Duodenal mucosa (tissue), 2 donors: ENCODE measurements around the gene PTH2R.
"Not testable (repeated sequence)": the region's sequence is repeated elsewhere in the genome, so short reads cannot be mapped to it uniquely, and the experiment has no call there.

Experiments
- H3K27ac ChIP-seq: one replicate; pipeline ENCODE4 v1.7.0; 2013; ENCODE audit warnings: low read depth, low read length
- H3K27me3 ChIP-seq, 2 donors: one replicate each; pipeline ENCODE4 v1.7.0; 2013; ENCODE audit warnings: low read length in 2 of 2, control low read depth in 1 of 2; ENCODE audit not compliant: insufficient read depth in 2 of 2, control insufficient read depth in 1 of 2
- H3K36me3 ChIP-seq, 2 donors: one replicate each; pipeline ENCODE4 v1.7.0; 2013; ENCODE audit warnings: low read length in 2 of 2, control low read depth in 1 of 2; ENCODE audit not compliant: insufficient read depth in 2 of 2, control insufficient read depth in 1 of 2
- H3K4me1 ChIP-seq, 2 donors: one replicate each; pipeline ENCODE4 v1.7.0; 2013; ENCODE audit warnings: low read length in 2 of 2, control low read depth in 1 of 2; ENCODE audit not compliant: insufficient read depth in 2 of 2, control insufficient read depth in 1 of 2
- H3K4me3 ChIP-seq, 2 donors: one replicate each; pipeline ENCODE4 v1.7.0; 2013; ENCODE audit warnings: low read length in 2 of 2, low read depth in 1 of 2
- H3K9ac ChIP-seq, 2 donors: one replicate each; pipeline ENCODE4 v1.7.0; 2013; ENCODE audit warnings: low read length in 2 of 2, low read depth in 1 of 2
- H3K9me3 ChIP-seq, 2 donors: one replicate each; pipeline ENCODE4 v1.7.0; 2013; ENCODE audit warnings: low read length in 2 of 2, control low read depth in 1 of 2; ENCODE audit not compliant: control insufficient read depth in 1 of 2

Gene PTH2R

DNA sequence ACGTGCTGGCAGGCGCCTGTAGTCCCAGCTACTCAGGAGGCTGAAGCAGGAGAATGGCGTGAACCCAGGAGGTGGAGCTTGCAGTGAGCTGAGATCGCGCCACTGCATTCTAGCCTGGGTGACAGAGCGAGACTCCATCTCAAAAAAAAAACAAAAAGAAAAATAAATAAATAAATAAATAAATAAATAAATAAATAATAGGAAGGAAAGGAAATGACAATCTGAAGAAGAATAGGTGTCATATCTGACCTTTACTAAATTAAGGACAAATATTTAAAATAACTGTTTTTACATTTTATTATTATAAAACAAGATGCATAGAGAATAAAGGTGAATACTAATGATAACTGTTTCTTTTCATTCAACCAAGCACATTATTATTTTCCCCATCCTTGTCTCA lies 40.9 kb downstream of the PTH2R start:
- H3K9me3 ChIP-seq, H3K4me1 ChIP-seq, H3K4me3 ChIP-seq, H3K9ac ChIP-seq, H3K27me3 ChIP-seq, H3K36me3 ChIP-seq, H3K27ac ChIP-seq: not testable (repeated sequence)

DNA sequence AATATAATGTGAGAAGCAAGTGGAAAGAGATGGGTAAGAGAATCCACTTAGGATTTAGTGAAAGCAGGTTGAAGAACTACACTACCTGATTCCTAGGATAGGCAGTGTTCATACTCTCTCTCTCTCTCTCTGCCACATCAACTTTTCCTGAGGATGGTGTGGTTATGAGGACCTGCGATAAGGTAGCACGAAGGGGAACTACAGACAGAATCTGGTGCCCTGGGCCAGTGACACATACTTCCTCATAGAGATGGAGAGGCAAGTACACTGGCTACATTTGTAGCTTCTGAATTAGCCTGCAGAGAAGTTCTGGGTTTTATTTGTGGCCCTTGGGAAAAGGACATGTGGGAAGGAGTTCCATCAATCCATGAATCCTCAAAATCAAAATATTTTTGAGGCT lies 44.5 kb downstream of the PTH2R start:
- Histone ChIP-seq H3K4me3 (no peak overlapping the region), H3K9ac (no peak overlapping the region), H3K4me1 (no peaks in the 10 kb centered on the region), H3K27me3 (no peaks in the 10 kb centered on the region), H3K9me3 (no peaks in the 10 kb centered on the region), H3K27ac (no peak overlapping the region), H3K36me3 (no peaks in the 10 kb centered on the region)

- Histone ChIP-seq H3K27ac (no peak overlapping the region), H3K27me3 (no peaks in the 10 kb centered on the region), H3K36me3 (no peaks in the 10 kb centered on the region), H3K9me3 (no peaks in the 10 kb centered on the region), H3K9ac (no peak overlapping the region), H3K4me3 (no peak overlapping the region), H3K4me1 (no peaks in the 10 kb centered on the region)
Observed at GRCh38 chr2:208454861-208455260, 48.3 kb downstream of the PTH2R start.

DNA sequence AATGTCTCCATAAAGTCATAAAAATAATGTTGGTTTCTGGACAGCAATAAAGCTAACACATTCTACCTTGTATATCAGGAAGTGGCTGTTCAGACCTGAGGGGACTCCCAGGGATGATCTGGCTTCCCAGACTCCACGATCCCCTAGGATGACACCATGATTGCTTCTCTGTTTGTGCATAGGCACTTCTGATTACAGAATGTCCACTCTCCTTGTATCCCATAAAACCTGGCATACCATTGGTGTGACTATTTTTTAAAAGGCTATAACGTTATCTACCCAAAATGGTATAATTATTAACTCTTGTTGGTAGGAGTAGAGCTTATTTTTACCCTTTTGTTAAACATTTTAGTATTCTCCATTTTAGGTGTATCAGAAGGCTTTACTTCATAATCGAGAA lies 57.1 kb downstream of the PTH2R start:
- Histone ChIP-seq H3K27ac (no peak overlapping the region), H3K27me3 (no peaks in the 10 kb centered on the region), H3K36me3 (no peaks in the 10 kb centered on the region), H3K9ac (no peak overlapping the region), H3K4me1 (peaks cover 0 to 5% of the 10 kb centered on the region in 2 donors), H3K4me3 (no peak overlapping the region), H3K9me3 (no peaks in the 10 kb centered on the region)

GRCh38 chr2:208464205-208464604 lies 57.6 kb downstream of the PTH2R start:
- Histone ChIP-seq H3K4me1 (peaks cover 0 to 5% of the 10 kb centered on the region in 2 donors), H3K9me3 (no peaks in the 10 kb centered on the region), H3K27ac (no peak overlapping the region), H3K9ac (no peak overlapping the region), H3K36me3 (no peaks in the 10 kb centered on the region), H3K4me3 (no peak overlapping the region), H3K27me3 (no peaks in the 10 kb centered on the region)

DNA sequence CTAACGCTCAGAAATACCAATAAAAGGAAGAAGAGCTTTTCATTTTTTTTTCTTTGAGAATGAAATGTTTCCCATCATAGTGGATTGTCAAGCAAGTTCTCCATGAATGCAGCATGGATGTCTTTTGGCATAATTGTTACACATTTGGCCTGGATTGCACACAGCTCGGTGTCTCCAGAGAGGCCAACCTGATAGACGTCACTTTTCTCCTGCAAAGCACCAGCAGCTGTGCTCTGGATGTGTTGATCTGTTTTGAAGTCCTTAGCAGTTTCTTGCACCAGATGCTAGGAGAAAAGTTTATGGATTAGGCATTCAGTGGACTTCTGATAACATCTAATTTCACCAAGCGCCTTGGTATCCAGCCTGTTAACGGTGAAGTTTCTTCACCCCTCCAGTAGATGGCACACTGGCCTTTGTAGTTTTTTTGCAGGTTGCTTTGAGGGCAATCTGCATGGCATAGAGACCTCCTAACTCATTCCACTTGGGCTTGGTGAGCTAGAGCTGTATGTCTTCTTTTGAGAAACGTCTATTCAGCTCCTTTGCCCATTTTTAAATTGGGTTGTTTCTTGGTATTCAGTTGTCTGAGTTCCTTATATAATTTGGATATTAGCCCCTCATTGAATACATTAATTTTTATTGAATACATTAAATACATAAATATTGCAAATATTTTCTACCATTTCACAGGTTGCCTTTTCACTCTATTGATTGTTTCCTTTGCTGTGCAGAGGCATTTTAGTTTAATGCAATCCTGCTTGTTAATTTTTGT lies 59.7 kb downstream of the PTH2R start:
- Histone ChIP-seq H3K4me1 (peaks cover 0 to 5% of the 10 kb centered on the region in 2 donors), H3K36me3 (no peaks in the 10 kb centered on the region), H3K27me3 (no peaks in the 10 kb centered on the region), H3K9ac (no peak overlapping the region), H3K27ac (no peak overlapping the region), H3K9me3 (no peaks in the 10 kb centered on the region), H3K4me3 (no peak overlapping the region)

DNA sequence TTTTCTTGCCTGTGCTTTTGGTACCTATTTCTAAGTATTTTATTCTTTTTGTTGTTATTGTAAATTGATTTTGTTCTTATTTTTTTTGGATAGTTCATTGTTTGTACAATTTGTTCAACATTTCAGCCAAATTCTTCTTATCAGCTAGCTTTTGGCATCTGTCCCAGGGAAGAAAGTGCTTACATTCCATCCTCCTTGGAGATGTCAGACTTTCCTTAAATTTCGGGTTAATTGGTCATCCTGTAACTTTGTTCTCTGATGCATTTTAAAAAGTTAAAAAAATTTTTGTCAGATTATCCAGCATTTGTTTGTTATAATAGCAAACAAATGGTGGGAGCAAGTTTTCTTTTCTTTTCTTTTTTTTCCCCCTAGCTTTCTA lies 60.3 kb downstream of the PTH2R start:
- Histone ChIP-seq H3K27me3 (no peaks in the 10 kb centered on the region), H3K4me1 (peaks cover 0 to 5% of the 10 kb centered on the region in 2 donors), H3K4me3 (no peak overlapping the region), H3K36me3 (no peaks in the 10 kb centered on the region), H3K9me3 (no peaks in the 10 kb centered on the region), H3K27ac (no peak overlapping the region), H3K9ac (no peak overlapping the region)

- peaks cover 0 to 5% of the 10 kb centered on the region in 2 donors for H3K4me1 ChIP-seq
- H3K36me3 ChIP-seq = no peaks in the 10 kb centered on the region
- no peaks in the 10 kb centered on the region for H3K27me3 ChIP-seq
- H3K4me3 ChIP-seq = no peak overlapping the region
- H3K9me3 ChIP-seq = peaks cover 0 to 3% of the 10 kb centered on the region in 2 donors
- no peak overlapping the region for H3K9ac ChIP-seq
- H3K27ac ChIP-seq = no peak overlapping the region
Observed at GRCh38 chr2:208467564-208467963, 61.0 kb downstream of the PTH2R start.

DNA sequence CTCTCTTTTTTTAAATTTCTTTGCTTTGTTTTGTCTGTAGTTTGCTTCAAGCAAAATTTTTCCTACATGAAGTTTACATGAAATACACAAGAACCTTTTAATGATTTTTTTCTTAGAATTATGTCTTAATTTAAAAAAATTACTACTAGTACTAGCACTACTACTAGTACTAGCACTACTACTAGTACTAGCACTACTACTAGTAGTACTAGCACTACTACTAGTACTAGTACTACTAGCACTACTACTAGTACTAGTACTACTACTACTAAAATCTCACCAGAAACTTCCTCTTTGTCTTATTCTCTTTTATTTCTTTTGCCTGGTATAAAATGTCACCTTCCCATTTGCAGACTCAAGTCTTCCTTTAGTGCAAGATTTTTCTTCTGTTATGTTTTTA lies 71.1 kb downstream of the PTH2R start:
- H3K4me3 ChIP-seq = no peak overlapping the region
- H3K9me3 ChIP-seq = peaks cover 0 to 1% of the 10 kb centered on the region in 2 donors
- H3K27ac ChIP-seq = no peak overlapping the region
- no peak overlapping the region for H3K9ac ChIP-seq
- peaks cover 0 to 6% of the 10 kb centered on the region in 2 donors for H3K4me1 ChIP-seq
- no peaks in the 10 kb centered on the region for H3K27me3 ChIP-seq
- H3K36me3 ChIP-seq = no peaks in the 10 kb centered on the region

- Histone ChIP-seq H3K27me3 (no peaks in the 10 kb centered on the region), H3K4me3 (no peak overlapping the region), H3K36me3 (no peaks in the 10 kb centered on the region), H3K4me1 (peaks cover 0 to 6% of the 10 kb centered on the region in 2 donors), H3K9me3 (no peaks in the 10 kb centered on the region), H3K27ac (no peak overlapping the region), H3K9ac (no peak overlapping the region)
Observed at GRCh38 chr2:208479342-208479741, 72.8 kb downstream of the PTH2R start.
